K562 (cell line): ENCODE results near the gene NCOA4. TPM values are rescaled to one million over a fixed set of nuclear protein-coding genes. Genes with fewer than 3 reads are reported as not detected.

Source experiments
- ATF7 ChIP-seq: fragments of 450-650 bp; IDR thresholded peaks from 2 replicates; pipeline ENCODE4 v1.7.1; 2014; ENCODE audit warnings: mild to moderate bottlenecking, moderate library complexity
- ESRRA ChIP-seq: fragments of 450-650 bp; IDR thresholded peaks from 2 replicates; pipeline ENCODE4 v1.6.1; 2014; ENCODE audit warnings: low read depth, mild to moderate bottlenecking, moderate library complexity, borderline replicate concordance
- HMG20B ChIP-seq: fragments of 250-450 bp; sonication (Bioruptor Pico); IDR thresholded peaks from 2 replicates; pipeline ENCODE4 v1.5.0; 2021; ENCODE audit warnings: mild to moderate bottlenecking
- JUND ChIP-seq, 2 experiments: IDR thresholded peaks; 2 replicates in 1 of 2; 3 replicates in 1 of 2; pipeline ENCODE4 v1.6.1; 2011; ENCODE audit warnings: borderline replicate concordance in 2 of 2, low read depth in 2 of 2, low read length in 2 of 2, improper control_type of control experiment in 1 of 2, missing biosample characterization in 1 of 2, missing genetic modification characterization in 1 of 2, missing genetic modification reagents in 1 of 2
- KLF1 ChIP-seq: fragments of 450-650 bp; IDR thresholded peaks from 2 replicates; pipeline ENCODE4 v1.6.1; 2016; ENCODE audit warnings: missing genetic modification characterization, missing compliant biosample characterization
- MCM3 ChIP-seq: fragments of 450-650 bp; IDR thresholded peaks from 2 replicates; pipeline ENCODE4 v1.6.1; 2016
- NFATC3 ChIP-seq: fragments of 450-650 bp; IDR thresholded peaks from 2 replicates; pipeline ENCODE4 v1.6.1; 2017; ENCODE audit warnings: mild to moderate bottlenecking
- OTX1 ChIP-seq: fragments of 450-650 bp; formaldehyde crosslinking; IDR thresholded peaks from 2 replicates; pipeline ENCODE4 v1.4.0; 2022; ENCODE audit warnings: mild to moderate bottlenecking
- PHB2 ChIP-seq: fragments of 450-650 bp; IDR thresholded peaks from 2 replicates; pipeline ENCODE4 v1.6.1; 2017; ENCODE audit warnings: low read depth
- PHF8 ChIP-seq: fragments of 200-600 bp; sonication (generic); IDR thresholded peaks from 2 replicates; pipeline ENCODE4 v1.6.1; 2012; ENCODE audit warnings: mixed run types, mild to moderate bottlenecking, inconsistent platforms, low read length, moderate library complexity, borderline replicate concordance
- SAP30 ChIP-seq: fragments of 200-600 bp; sonication (generic); IDR thresholded peaks from 2 replicates; pipeline ENCODE4 v1.6.1; 2012; ENCODE audit warnings: borderline replicate concordance, low read depth, mild to moderate bottlenecking, moderate library complexity, low read length, control low read depth, inconsistent platforms; ENCODE audit not compliant: insufficient read depth, poor library complexity, severe bottlenecking
- SNIP1 ChIP-seq: fragments of 450-650 bp; IDR thresholded peaks from 2 replicates; pipeline ENCODE4 v1.7.1; 2017; ENCODE audit warnings: low read depth, mild to moderate bottlenecking
- ZBTB8A ChIP-seq: fragments of 450-650 bp; IDR thresholded peaks from 2 replicates; pipeline ENCODE4 v1.6.1; 2018; ENCODE audit warnings: mild to moderate bottlenecking, moderate library complexity; ENCODE audit not compliant: partially characterized antibody
- ZNF175 ChIP-seq: fragments of 200-800 bp; sonication (Bioruptor generic); IDR thresholded peaks from 2 replicates; pipeline ENCODE4 v1.6.1; 2016; ENCODE audit warnings: low read depth, mild to moderate bottlenecking, missing genetic modification characterization, missing compliant biosample characterization
- ZNF24 ChIP-seq: fragments of 450-650 bp; IDR thresholded peaks from 2 replicates; pipeline ENCODE4 v1.6.1; 2016
- ZNF324 ChIP-seq: fragments of 250-450 bp; sonication (Bioruptor Pico); IDR thresholded peaks from 2 replicates; pipeline ENCODE4 v1.4.0; 2020; ENCODE audit warnings: mild to moderate bottlenecking
- ZSCAN32 ChIP-seq: fragments of 450-650 bp; formaldehyde crosslinking; IDR thresholded peaks from 2 replicates; pipeline ENCODE4 v1.4.0; 2020; ENCODE audit warnings: mild to moderate bottlenecking, moderate library complexity
- polyA plus RNA-seq, 8 experiments: library from polyadenylated mRNA; depleted of rRNA in 4 of 8; stranded (reverse) in 5 of 8; unstranded in 3 of 8; fragments of >200 nt; fragmentation: Nextera tagmentation in 2 of 8; fragmentation: Illumina TruSeq in 1 of 8; extraction: Ambion mirVana in 2 of 8; extraction: Trizol in 1 of 8; gene quantifications; 2 replicates each; pipeline versions ENCODE4 v1.2.1 to v1.2.3, GENCODE V29; 2011 to 2014; ENCODE audit warnings: inconsistent platforms in 1 of 8, missing spikeins in 1 of 8
- total RNA-seq, 7 experiments: library from RNA; depleted of rRNA in 6 of 7; stranded (reverse); fragments of >200 nt in 6 of 7; fragmentation: Illumina TruSeq in 2 of 7; extraction: Trizol in 2 of 7; gene quantifications; 2 replicates each; pipeline versions ENCODE4 v1.2.1 to v1.2.3, GENCODE V29; 2011 to 2021; ENCODE audit warnings: low replicate concordance in 1 of 7
- TF ChIP-seq, protein P1 (sequence below), 2 experiments: IDR thresholded peaks; 2 replicates each; pipeline ENCODE4 v1.6.1; 2012; ENCODE audit warnings: improper control_type of control experiment in 2 of 2, low read depth in 2 of 2, low read length in 2 of 2, borderline replicate concordance in 1 of 2
- TF ChIP-seq, protein P2 (sequence below): fragments of 200-400 bp; formaldehyde crosslinking; IDR thresholded peaks from 2 replicates; pipeline ENCODE4 v1.6.1; 2017; ENCODE audit warnings: mild to moderate bottlenecking, low read depth, low read length, moderate library complexity
- TF ChIP-seq, protein P3 (sequence below): sonication (generic); IDR thresholded peaks from 2 replicates; pipeline ENCODE4 v1.6.1; 2016
- TF ChIP-seq, protein P4 (sequence below), 3 experiments: fragments of 200-800 bp in 1 of 3; sonication (Bioruptor generic) in 1 of 3; sonication (generic) in 1 of 3; formaldehyde crosslinking in 1 of 3; IDR thresholded peaks; 2 replicates each; pipeline versions ENCODE4 v1.6.1 to v1.8.0; 2016 to 2022; ENCODE audit warnings: mild to moderate bottlenecking in 2 of 3, missing compliant biosample characterization in 2 of 3, missing genetic modification characterization in 2 of 3, missing genetic modification reagents in 1 of 3

The NCOA4 gene
- total and polyA plus RNA-seq, 9 of the 15 experiments (the other 6 are each of a cell fraction or from before 2014, with no cell fraction given), result 89.8 to 283 (median 181) TPM

DNA sequence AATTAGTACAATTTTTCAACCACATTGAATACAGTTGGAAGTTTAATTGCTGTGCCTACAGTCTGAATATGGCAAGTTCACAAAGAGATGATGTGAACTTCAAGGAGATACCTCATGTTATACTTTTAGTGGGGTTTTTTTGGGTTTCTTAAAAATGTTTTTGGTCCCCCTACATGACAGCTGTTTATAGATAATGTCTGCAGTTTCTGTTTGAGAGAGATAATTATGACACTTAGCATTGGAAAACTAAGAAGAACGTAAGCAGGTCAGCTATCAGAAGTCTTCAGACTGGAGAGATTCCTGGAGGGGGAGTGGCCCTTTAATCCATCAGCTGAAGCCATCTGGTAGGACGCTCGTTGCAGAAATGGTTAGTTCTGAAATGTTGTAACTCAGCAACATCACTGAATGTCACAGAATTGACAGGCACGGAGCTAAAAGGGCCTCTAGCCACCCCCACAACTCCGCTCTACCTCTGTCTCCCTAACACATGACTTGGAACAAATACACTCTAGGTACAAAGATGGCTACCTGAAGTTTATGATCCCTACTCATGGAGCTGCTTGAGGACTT, 29.2 kb downstream of the NCOA4 start (continued):
- TF ChIP-seq, protein P1, sequence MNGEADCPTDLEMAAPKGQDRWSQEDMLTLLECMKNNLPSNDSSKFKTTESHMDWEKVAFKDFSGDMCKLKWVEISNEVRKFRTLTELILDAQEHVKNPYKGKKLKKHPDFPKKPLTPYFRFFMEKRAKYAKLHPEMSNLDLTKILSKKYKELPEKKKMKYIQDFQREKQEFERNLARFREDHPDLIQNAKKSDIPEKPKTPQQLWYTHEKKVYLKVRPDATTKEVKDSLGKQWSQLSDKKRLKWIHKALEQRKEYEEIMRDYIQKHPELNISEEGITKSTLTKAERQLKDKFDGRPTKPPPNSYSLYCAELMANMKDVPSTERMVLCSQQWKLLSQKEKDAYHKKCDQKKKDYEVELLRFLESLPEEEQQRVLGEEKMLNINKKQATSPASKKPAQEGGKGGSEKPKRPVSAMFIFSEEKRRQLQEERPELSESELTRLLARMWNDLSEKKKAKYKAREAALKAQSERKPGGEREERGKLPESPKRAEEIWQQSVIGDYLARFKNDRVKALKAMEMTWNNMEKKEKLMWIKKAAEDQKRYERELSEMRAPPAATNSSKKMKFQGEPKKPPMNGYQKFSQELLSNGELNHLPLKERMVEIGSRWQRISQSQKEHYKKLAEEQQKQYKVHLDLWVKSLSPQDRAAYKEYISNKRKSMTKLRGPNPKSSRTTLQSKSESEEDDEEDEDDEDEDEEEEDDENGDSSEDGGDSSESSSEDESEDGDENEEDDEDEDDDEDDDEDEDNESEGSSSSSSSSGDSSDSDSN (IDR thresholded peaks at IDR 0.05; ENCODE audit: borderline replicate concordance in 1 of 2, low read depth in 2 of 2, low read length in 2 of 2), result no peak
- TF ChIP-seq ZNF175 (CRISPR knock-in tag) (peak; percentile 99), ESRRA (peak; percentile 68; the same call in 1 of the 2 replicates), PHF8 (no peak), JUND (IDR thresholded peaks at IDR 0.05; ENCODE audit: borderline replicate concordance, low read depth, low read length) (peak; percentile 86; the same call in 1 of the 2 replicates), JUND (tag; IDR thresholded peaks at IDR 0.05; ENCODE audit: borderline replicate concordance, low read depth, low read length) (peak; percentile 44; the same call in 1 of the 3 replicates), NFATC3 (peak; percentile 95), ZBTB8A (no peak), ZNF24 (peak; percentile 76; the same call in 1 of the 2 replicates), MCM3 (no peak), HMG20B (no peak), SAP30 (peak; percentile 59), SNIP1 (no peak), ZSCAN32 (CRISPR knock-in tag) (no peak), ZNF324 (CRISPR knock-in tag) (no peak), PHB2 (peak; percentile 100), KLF1 (tag) (peak; percentile 100), ATF7 (peak; percentile 96), OTX1 (CRISPR knock-in tag) (no peak)
- TF ChIP-seq, protein P2, sequence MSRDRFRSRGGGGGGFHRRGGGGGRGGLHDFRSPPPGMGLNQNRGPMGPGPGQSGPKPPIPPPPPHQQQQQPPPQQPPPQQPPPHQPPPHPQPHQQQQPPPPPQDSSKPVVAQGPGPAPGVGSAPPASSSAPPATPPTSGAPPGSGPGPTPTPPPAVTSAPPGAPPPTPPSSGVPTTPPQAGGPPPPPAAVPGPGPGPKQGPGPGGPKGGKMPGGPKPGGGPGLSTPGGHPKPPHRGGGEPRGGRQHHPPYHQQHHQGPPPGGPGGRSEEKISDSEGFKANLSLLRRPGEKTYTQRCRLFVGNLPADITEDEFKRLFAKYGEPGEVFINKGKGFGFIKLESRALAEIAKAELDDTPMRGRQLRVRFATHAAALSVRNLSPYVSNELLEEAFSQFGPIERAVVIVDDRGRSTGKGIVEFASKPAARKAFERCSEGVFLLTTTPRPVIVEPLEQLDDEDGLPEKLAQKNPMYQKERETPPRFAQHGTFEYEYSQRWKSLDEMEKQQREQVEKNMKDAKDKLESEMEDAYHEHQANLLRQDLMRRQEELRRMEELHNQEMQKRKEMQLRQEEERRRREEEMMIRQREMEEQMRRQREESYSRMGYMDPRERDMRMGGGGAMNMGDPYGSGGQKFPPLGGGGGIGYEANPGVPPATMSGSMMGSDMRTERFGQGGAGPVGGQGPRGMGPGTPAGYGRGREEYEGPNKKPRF, result no peak
- TF ChIP-seq, protein P3, sequence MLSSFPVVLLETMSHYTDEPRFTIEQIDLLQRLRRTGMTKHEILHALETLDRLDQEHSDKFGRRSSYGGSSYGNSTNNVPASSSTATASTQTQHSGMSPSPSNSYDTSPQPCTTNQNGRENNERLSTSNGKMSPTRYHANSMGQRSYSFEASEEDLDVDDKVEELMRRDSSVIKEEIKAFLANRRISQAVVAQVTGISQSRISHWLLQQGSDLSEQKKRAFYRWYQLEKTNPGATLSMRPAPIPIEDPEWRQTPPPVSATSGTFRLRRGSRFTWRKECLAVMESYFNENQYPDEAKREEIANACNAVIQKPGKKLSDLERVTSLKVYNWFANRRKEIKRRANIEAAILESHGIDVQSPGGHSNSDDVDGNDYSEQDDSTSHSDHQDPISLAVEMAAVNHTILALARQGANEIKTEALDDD, result peak; percentile 93
- TF ChIP-seq, protein P4, sequence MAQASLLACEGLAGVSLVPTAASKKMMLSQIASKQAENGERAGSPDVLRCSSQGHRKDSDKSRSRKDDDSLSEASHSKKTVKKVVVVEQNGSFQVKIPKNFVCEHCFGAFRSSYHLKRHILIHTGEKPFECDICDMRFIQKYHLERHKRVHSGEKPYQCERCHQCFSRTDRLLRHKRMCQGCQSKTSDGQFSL (CRISPR knock-in tag; IDR thresholded peaks at IDR 0.05), result no peak
- TF ChIP-seq, protein P4 (tag; IDR thresholded peaks at IDR 0.05), result no peak
